ENCODE measurements around the gene C2orf72.
"Not testable (repeated sequence)": the region's sequence is repeated elsewhere in the genome, so short reads cannot be mapped to it uniquely, and the experiment has no call there.

C2orf72 gene

DNA sequence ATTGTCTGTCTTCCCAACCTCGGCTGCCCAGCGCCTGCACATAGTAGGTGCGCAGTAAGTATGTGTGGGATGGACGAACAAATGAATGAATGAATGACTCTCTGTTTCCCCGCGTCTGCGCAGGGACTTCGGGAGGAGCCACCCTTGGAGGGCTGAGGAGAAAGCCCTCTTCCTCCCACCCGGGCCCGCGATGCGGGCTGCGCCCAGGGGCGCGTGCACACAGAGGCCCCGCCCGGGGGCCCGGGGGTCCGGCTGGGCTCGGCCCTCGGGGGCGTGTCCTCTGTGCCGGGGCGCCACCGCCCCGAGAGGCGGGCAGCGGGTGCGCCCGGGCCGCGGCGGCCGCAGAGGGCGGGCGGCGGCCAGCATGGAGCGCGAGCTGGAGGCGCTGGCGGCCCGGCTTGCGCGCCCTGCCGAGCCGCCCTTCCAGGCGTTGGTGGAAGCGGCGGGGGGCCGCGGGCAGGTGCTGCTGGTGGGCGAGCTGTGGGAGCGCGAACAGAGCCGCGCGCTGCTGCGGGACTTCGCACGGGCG lies at the start of gene C2orf72:
Gene C2orf72, plus strand, starts transcription at position 322 of the 529 bp plus-strand sequence. Its CDS starts 43 bp downstream, at position 365.
- no peak for DNase-seq

DNA sequence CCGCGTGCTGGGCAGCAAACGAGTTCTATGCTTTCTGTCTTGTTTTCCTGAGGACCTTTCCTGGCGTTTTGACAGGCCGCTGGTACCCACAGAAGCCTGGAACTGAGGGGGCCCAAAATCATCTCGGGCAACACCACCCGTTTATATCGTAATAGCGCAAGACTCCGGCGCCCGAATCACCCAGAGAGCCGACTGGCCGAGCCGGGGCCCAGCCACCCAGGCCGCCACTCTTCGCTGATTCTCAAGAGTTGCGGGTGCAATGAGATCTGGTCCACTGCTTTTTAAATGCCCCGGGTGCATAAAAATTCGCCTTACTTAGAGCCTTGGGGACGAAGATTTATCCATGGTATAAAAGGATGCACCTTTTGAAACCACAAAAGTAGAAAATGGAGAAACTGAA lies 47.6 kb upstream of the C2orf72 start:
- no peak for DNase-seq

DNA sequence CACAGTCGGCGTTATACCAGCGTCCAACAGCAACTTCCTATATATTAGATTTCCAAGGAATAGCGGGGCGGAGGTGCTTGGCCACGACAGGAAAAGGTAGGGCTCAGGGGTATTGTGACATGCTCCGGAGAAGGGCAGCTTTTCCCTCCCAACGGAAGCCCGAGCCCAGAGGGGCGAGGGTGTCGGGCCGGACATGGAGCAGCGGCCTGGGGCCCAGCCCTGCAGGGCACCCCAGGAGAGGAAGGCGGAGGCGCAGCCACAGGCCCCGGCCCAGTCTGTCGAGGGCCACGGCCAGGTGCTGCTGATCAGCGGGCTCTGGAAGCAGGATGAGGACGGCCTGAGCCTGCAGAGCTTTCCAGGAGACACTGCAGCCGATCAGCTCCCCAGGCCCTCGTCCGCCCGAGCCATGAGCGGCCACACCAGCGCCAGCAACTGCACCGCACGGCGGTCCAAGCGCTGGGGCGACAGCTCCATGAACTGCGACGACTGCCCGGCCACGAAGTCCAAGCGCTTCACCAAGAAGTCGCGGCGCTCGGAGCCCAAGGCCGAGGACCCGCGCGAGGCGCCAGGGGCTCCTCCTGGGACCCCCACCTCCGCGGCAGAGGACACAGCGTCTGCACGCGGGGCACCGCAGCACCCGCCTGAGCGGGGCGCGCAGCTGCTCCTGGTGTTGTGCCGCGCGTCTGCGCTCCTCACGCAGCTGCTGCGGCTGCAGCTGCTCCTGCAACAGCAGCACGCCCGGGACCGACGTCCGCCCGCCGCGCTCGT lies 47.0 kb upstream of the C2orf72 start:
- no peak for DNase-seq

DNA sequence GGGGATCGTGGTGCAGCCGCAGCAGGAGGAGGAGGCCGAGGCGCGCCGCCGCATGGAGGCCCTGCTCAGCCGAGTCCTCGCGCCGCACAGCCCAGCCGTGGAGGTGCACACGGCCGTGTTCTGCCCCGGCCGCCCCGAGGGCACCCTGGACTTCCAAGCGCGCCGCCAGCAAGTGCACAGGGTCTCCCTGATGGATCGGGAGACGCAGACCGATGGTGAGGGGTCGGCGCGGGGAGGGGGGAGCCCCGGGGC lies 46.5 kb upstream of the C2orf72 start:
- no peak for DNase-seq

DNA sequence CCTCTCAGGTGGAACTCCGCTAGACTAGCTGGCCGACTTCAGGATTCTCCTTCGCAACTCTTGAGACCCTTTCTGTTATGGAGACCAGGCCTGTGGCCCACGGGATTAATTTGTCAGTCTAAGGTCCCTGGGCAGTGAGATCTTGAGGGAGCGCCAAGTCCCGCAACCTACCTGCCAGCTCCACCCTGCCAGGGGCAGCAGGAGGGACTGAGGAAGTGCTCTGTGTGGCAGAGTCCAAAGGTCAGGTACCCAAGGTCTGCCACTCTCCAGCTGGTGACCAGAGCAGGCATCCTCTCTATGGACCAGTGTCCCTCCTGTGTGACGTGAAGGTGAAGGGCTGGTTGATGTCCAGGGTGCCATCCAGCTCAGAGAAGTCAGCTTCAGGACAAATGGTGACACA lies 45.7 kb upstream of the C2orf72 start:
- DNase-seq: no peak

DNA sequence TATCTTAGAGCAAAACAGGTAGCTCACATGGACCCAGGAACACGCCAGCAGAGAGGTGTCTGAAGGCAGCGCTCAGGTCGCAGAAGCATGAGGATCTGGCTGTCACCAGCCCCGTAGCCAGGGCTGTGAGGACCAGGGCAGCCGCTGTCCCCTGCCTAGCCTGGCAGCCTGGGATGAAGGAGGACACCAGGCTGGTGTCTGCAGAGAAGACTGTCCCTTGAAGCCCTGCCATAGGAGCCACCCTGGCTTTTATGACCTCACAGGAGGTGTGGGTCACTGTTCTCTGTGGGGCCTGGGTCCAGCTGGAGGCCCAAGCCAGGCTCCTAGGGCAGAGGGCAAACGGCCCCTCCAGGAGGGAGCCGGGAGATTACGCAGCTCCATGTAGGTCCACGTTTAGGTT lies 41.5 kb upstream of the C2orf72 start, which contains the start of gene SPATA3:
Gene SPATA3, plus strand, starts transcription at position 301 of the 400 bp plus-strand sequence. CDS start 113 bp downstream, outside the sequence.
- no peak for DNase-seq

DNA sequence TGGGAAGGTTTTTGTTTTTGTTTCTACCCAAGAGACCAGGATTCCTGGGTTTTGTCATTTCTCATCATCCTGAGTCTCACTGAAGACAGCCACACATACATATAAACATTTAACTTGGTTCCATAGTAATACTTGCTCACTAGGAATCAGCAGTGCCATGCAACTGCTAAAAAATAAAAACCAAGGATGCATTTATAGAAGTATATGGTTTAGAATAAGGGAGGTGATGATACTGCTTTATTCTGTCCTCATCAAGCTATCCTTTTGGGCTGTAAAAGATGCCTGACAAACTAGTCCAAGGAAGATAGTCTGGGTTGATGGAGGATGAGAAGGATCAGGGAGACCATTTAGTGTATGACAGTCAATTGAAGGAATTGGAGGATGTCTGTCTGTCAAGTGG lies 40.7 kb upstream of the C2orf72 start:
- no peak for DNase-seq

DNA sequence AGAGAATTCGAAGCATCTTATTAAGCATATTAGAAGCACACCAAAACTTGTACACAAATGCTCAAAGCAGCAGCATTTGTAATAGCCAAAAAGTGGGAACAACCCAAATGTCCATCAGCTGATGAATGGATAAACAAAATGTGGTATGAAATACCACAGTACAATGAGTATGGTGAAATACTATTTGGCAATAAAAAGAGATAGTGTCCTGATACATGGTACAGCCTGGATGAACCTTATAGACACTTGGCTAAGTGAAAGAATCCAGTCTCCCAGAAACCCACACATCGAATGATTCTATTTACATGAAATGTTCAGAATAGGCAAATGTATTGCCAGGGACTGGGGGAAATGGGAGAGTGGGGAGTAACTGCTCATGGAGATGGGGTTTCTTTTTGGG lies 38.4 kb upstream of the C2orf72 start:
- DNase-seq: no peak

DNA sequence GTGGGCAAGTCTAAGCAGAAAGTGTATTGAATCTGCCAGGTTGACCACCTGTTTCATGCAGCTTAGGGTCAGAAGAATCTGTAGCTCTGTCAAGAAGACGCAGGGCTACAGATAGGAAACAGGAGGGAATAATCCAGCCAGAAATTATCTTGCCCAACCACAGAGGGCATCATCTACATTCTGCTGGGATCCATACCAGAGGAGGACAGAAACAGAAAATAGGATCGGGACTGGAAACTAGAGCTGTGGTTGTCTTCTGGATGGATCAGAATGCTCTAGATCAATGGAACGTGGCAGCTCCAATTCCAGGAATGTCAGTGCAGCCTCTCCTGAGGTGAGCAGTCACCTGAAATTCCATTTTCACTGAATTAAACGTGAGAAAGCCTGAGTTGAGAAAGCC lies 37.8 kb upstream of the C2orf72 start:
- DNase-seq: no peak

DNA sequence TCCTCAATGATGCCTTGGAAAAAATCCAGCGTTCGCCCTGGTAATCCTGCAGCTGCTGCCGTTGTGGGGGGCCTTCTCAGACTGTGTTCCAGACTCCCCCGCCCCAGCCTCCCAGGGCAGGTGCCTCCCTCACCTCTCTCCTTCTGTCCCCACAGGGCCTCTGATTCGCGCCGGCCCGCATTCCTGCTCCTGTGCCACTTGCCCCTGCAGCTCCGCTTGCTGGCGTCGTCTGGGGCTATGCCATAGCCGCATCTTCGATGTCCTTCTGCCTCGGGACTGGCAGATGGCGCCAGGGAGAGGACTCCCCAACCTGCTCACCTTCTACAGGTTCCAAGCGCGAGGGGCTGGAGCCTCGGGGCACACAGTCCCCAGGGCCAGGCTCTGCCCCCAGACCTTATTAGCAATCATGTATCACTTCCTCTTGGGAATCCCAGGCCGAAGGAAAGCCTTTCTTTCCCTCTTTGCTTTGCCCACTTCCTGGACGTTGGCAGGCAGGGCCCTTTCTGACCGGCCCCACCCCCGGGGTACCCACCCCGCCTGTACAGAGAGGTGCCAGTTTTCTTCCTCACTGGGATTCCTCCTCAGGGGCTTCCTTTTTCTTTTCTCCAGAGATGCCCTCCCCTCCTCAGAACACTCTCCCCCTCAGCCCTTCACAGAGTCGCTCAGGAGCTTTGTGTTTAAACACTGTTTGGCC lies 37.0 kb upstream of the C2orf72 start:
- no peak for DNase-seq

DNA sequence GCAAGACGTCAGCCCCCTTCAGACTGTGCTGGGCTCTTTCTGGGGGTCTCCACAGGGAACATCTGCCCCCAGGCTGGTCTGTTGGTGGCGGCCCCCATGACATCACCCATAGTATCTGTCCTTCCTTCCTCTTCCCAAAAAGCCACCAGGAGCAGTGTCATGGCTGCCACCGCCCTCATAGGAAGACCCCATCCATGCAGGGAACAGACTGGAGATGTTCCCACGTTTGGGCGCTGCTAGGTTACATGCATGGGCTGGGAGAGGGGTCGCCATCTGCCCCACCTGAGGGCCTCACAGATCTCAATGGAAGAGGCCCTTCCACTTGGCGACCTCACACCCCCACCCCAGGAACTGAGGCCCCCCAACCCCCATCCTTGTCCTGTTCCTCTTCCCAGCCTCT lies 36.3 kb upstream of the C2orf72 start:
- no peak for DNase-seq

DNA sequence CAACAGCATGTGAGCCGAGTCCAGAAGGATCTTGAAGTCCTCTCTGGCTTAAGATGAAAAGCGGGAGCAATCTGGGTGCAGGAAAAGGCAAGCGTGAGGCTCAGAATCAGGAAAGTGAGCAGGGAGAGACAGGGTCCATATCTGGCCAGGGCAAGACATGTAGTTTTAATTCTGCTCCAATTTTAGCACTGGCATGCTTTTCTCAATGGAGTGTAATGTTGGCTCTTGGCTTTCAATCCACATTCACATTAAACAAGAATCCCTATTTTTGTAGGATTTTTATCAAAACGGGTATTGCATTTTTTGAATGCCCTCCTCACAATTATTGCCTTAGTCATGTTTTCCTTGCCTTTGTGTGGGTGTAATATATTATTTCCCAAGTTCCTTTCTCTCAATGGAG lies 35.4 kb upstream of the C2orf72 start:
- no peak for DNase-seq

DNA sequence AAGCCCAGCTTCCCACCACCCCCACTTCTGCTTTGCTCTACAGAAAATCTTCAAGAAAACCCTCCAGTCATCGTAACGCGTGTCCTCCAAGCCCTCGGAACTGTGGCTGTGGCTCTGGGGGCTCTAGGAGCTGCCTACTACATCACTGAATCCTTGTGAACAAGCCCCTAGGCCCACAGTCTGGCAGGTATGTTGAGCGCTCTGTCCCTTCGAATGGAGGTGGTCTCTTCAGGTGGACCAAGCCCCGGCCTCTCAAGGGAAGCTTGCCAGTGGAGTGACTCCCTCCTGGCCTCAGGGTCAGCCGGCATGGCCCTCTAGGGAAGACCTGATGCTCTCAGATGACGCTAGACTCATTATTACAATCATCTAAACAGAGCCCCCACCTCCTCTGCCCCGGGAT lies 34.7 kb upstream of the C2orf72 start:
- no peak for DNase-seq

DNA sequence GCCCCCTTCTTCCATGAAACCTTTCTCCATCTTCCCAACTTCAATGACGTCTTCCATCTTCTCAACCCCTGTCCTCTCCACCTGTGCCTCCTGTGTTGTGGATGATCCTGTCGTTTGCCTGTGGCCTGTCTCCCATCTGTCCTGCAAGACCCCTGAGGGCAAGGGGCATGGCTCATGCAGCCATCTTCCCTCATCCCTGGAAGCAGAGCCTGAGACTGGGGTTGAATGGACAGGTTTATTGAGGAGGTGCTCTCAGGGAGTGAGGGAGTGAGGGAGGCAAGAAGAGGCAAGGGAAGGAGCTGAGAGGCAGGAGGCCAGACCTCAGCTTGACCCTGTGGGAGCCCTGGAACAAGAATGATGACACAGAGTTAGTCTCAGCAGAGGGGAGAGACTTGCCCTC lies 34.1 kb upstream of the C2orf72 start:
- DNase-seq: no peak

DNA sequence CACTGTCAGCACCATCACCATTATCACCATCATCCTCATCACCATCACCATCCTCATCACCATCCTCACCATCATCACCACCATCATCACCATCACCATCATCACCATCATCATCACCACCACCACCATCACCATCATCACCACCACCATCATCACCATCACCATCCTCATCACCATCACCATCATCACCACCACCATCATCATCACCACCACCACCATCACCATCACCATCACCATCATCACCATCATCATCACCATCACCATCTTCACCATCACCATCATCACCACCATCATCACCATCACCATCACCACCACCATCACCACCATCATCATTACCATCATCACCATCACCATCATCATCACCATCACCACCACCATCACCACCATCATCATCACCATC lies 32.4 kb upstream of the C2orf72 start:
- not testable (repeated sequence) for DNase-seq

DNA sequence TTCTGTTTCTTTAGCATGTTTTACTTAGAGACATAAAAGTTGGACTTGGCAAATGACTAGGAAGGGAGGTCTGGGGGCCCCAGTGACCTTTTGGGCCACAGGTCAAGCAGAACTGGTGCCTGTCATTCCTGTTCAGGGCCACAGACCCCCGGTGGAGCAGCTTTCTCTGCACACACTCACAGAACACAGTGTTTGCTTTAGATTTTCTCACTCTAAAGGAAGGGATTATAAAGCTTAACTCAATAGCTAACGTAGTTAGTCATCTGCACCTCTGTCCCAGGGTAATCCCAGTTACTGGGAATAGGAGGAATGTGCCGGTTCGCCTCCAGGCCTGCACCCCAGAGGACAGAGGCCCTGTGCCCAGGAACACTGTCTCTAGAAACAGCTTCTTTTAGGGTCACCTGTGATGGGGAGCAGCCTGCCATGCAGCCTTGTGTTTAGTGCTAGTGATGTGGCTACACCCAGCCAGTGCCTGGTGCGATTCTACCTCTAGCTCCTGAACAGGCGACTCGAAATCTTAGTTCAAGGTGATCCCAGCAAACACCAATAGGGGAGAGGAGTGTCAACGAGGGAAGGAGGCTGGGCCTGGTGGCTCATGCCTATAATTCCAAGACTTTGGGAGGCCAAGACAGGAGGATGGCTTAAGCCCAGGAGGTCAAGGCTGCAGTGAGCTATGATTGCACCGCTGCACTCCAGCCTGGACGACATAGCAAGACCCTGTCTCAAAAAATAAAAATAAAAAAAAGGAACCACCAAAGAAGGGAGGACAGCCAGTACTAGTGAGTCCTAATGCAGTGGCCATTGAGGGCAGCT lies 29.8 kb upstream of the C2orf72 start:
- DNase-seq: no peak

DNA sequence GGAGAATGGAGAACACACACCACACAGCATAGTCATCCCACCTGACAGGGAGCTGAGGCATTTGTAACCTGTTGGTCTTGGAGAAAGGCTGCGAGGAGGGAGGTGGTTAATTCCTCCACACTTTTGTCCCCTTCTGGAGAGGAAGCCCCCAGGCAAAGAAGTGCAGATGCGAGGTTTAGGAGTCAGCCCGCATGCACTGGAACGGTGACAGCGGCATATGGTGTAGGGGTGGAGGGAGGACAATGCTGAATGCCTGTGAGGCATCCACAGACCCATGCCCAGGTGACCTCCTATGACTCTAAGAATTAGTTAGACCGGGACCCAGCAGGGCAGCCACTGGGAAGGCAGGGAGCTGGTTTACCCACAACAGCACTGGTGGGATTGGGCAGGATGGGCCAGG lies 29.2 kb upstream of the C2orf72 start:
- no peak for DNase-seq

DNA sequence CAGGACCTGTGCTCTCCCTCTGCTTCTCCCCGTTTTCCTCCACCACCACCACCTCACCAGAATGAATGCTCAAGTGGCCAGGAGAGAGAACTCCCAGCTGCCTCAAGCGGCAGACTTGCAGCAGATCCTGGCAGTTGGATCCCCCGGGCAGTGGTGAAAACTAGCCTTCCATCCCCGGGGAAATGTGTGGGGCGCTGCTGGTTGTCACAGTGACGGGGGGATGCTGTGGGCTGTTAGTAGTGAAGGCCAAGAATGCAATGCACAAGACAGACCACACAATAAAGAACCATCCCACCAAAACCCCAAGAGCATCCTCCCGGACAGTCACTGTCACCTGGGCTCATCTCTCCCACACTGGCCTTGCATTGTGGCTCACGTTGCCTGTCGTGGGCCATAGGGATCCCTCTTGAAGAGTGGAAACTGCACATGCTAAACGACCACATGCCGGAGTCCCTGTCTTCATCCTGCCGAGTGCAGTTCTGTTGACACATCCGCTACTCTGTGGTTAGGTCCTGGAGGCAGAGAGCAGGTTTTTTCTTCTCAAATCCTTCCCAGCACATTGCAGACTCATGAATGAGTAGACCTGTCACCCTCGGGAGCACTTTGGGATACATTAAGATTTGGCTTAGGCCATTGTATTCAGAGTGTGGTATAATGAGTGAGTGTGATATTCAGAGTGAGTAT lies 27.9 kb upstream of the C2orf72 start:
- DNase-seq: no peak

DNA sequence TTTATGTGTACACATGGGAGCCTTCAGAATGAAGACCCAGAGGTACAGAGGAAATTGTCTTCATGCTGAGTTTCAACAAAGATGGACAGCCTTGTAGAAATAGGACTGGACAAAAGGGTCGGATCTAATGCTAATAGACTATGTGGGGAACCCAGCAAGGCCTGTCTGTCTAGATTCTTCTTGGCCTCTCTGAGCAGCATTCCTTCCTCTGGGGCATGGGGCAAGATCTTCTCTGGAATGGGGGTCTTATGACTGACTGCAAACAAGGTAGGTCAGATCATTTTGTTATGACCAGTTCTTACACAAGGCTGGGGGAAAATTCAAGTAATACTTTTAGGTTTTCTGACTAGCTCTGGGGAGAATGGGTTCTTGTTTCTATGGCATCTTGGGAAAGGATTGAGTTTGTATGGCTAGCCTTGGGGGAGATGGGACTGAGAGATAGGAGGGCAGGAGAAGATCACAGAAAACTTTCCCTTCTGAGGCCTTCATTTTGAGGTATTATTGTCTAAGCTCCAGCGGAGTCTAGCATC lies 27.1 kb upstream of the C2orf72 start:
- DNase-seq: no peak

DNA sequence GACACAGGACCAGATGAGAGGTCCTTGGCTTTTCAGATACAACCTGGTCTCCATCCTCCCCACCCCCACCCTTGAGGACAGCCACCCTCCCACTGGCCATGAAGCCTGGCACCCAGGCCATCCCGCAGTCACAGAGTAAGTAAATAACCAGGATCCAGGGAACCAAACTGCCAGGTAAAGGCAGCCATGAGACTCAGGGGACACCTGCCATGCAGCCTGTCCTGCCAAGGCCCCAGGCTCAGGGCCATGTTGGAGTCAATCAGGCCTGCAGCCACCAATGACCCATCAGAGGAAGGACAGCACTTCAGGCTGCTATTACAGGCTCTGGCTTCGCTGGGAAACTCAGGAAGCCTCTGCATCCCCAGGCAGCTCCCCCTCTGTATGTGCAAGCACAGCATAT lies 25.8 kb upstream of the C2orf72 start:
- DNase-seq: no peak

DNA sequence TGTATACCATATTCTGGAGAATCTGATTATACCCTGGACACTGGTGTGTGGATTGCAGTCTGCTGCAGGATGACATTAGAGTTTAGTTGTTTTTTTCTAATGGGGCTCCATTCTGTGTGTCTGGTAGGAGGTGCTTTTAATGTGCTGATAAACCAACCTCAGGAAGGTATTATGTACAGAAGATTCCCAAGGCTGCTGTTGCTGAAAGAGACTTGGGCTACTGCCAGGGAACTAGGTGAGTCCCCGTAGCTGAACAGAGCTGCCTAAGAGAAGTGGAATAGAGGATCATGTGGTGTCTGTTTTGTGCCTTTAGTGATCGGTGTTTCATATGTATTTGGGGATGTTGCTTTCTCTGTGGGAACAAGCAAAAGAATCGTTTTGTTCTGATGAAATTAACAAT lies 24.9 kb upstream of the C2orf72 start:
- no peak for DNase-seq

DNA sequence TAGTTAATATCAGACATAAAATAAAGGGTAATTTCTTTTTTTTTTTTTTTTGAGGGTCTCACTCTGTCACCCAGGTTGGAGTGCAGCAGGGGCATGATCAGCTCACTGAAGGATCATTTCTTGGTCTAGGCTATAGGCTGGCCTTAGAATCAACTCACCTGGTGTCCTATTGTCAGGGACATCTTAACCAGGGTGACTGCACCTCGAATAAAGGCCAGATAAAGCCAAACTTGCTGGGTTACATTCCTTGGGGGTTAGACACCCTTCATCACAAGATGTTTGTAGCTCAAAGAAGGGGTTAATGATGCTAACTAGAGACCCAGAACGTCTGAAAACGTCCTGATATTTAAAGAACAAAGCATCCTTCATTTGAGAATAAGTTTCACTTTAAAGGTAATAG lies 23.5 kb upstream of the C2orf72 start:
- no peak for DNase-seq

DNA sequence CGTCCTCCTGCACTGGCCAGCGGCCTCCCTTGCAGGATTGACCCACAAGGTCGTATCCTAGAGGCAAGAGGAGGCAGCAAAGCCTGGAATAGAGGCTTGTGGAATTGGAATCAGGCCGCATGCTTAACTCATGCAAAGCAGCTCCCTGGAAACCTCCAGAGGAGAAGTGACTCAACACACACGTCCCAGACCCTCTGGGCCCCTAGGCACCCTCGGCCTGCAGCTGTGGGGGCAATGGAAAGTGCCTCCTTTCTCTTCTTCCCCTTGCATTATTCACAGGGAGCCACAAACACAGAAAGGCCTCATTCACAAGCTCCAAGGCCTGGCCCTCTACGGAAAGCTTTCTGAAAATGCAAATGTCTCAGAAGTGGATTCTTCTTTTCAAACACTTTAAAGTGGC lies 21.8 kb upstream of the C2orf72 start:
- DNase-seq: no peak
